GM23338 (cell line): ENCODE measurements around the gene XPO4. TPM values are rescaled to one million over a fixed set of nuclear protein-coding genes. Genes with fewer than 3 reads are reported as not detected.

Experiments used
- ATAC-seq: fragments of 200-7000 bp; cut with Tn5 transposase; 3 replicates; pipeline ENCODE4 v1.9.1; 2020
- DNase-seq: peaks from one replicate; pipeline ENCODE4 v3.0.0-alpha.2; 2015; ENCODE audit warnings: low spot score
- H2AFZ ChIP-seq: fragments of 200-600 bp; sonication (generic); 2 replicates; pipeline ENCODE4 v1.8.0; 2016; ENCODE audit warnings: antibody characterized with exemption, mild to moderate bottlenecking, moderate library complexity
- H3F3A ChIP-seq: fragments of 200-600 bp; sonication (generic); replicated peaks from 2 replicates; pipeline ENCODE4 v1.8.0; 2017; ENCODE audit warnings: antibody characterized with exemption, mixed run types, low read depth
- H3K27ac ChIP-seq: fragments of 200-600 bp; sonication (generic); 2 replicates; pipeline ENCODE4 v1.6.1; 2016; ENCODE audit warnings: low read depth
- H3K27me3 ChIP-seq: fragments of 200-600 bp; sonication (generic); 2 replicates; pipeline ENCODE4 v1.8.0; 2016; ENCODE audit warnings: mild to moderate bottlenecking, mixed run types, moderate library complexity; ENCODE audit not compliant: insufficient read depth
- H3K36me3 ChIP-seq: fragments of 200-600 bp; sonication (generic); 2 replicates; pipeline ENCODE4 v1.8.0; 2016; ENCODE audit warnings: mild to moderate bottlenecking; ENCODE audit not compliant: insufficient read depth
- H3K4me1 ChIP-seq: fragments of 200-600 bp; sonication (generic); 2 replicates; pipeline ENCODE4 v1.8.0; 2016; ENCODE audit warnings: mild to moderate bottlenecking, moderate library complexity; ENCODE audit not compliant: insufficient read depth
- H3K4me2 ChIP-seq: fragments of 200-600 bp; sonication (generic); 2 replicates; pipeline ENCODE4 v1.7.1; 2017; ENCODE audit warnings: mixed run types
- H3K4me3 ChIP-seq: fragments of 200-600 bp; sonication (generic); 2 replicates; pipeline ENCODE4 v1.6.1; 2016; ENCODE audit warnings: mixed run types
- H3K79me2 ChIP-seq: fragments of 200-600 bp; sonication (generic); replicated peaks from 2 replicates; pipeline ENCODE4 v1.8.0; 2017; ENCODE audit warnings: mild to moderate bottlenecking; ENCODE audit not compliant: insufficient read depth
- H3K9me2 ChIP-seq: fragments of 200-600 bp; sonication (generic); 2 replicates; pipeline ENCODE4 v1.8.0; 2017; ENCODE audit not compliant: insufficient read depth
- H4K20me1 ChIP-seq: fragments of 200-600 bp; sonication (generic); replicated peaks from 2 replicates; pipeline ENCODE4 v1.8.0; 2017; ENCODE audit warnings: mild to moderate bottlenecking; ENCODE audit not compliant: insufficient read depth
- H3K27ac Mint-ChIP-seq: 2 replicates; pipeline ENCODE4 v1.8.0; 2020; ENCODE audit warnings: inconsistent platforms, mild to moderate bottlenecking, moderate library complexity, mixed read lengths
- H3K27me3 Mint-ChIP-seq: 3 replicates; pipeline ENCODE4 v1.8.0; 2022; ENCODE audit warnings: low read depth, mild to moderate bottlenecking, moderate library complexity, mixed read lengths, inconsistent platforms; ENCODE audit not compliant: insufficient read depth, poor library complexity
- H3K36me3 Mint-ChIP-seq: 3 replicates; pipeline ENCODE4 v1.8.0; 2021; ENCODE audit warnings: low read depth, mild to moderate bottlenecking, inconsistent platforms, moderate library complexity, mixed read lengths
- H3K4me1 Mint-ChIP-seq: 3 replicates; pipeline ENCODE4 v1.8.0; 2020; ENCODE audit warnings: mild to moderate bottlenecking, inconsistent platforms, mixed read lengths
- H3K4me3 Mint-ChIP-seq: 3 replicates; pipeline ENCODE4 v1.8.0; 2021; ENCODE audit warnings: moderate library complexity, mild to moderate bottlenecking, inconsistent platforms, mixed read lengths
- H3K9me3 Mint-ChIP-seq: 3 replicates; pipeline ENCODE4 v1.8.0; 2020; ENCODE audit warnings: moderate library complexity, mild to moderate bottlenecking, inconsistent platforms, mixed read lengths
- EZH2phosphoT487 ChIP-seq: fragments of 200-600 bp; sonication (generic); IDR thresholded peaks from one replicate; pipeline ENCODE4 v1.8.1; 2018; ENCODE audit warnings: antibody characterized with exemption; ENCODE audit not compliant: unreplicated experiment
- NANOG ChIP-seq: IDR thresholded peaks from 2 replicates; pipeline ENCODE4 v1.6.1; 2016; ENCODE audit warnings: antibody characterized with exemption, borderline replicate concordance
- POLR2AphosphoS5 ChIP-seq: IDR thresholded peaks from 2 replicates; pipeline ENCODE4 v1.6.1; 2016; ENCODE audit warnings: antibody characterized with exemption, low read depth
- STAT1 ChIP-seq: IDR thresholded peaks from one replicate; pipeline ENCODE4 v1.6.1; 2016; ENCODE audit warnings: antibody characterized with exemption; ENCODE audit not compliant: unreplicated experiment
- ZNF331 ChIP-seq: fragments of 250-450 bp; sonication (Bioruptor Pico); IDR thresholded peaks from 2 replicates; pipeline ENCODE4 v1.5.0; 2020; ENCODE audit warnings: low read depth, mild to moderate bottlenecking, moderate library complexity
- ZNF462 ChIP-seq: fragments of 250-450 bp; sonication (Bioruptor Pico); IDR thresholded peaks from 2 replicates; pipeline ENCODE4 v1.5.0; 2020; ENCODE audit warnings: mild to moderate bottlenecking, moderate library complexity
- polyA plus RNA-seq: library from polyadenylated mRNA; unstranded; fragments of >200 nt; fragmentation: Nextera tagmentation; extraction: Ambion mirVana; gene quantifications from 2 replicates; pipeline ENCODE4 v1.2.1, GENCODE V29; 2016
- total RNA-seq: library from RNA; depleted of rRNA; stranded (reverse); fragments of >200 nt; shearing (Covaris generic); gene quantifications from 2 replicates; pipeline ENCODE4 v1.2.3, GENCODE V29; 2014
- TF ChIP-seq, protein P1 (sequence below), 2 experiments: fragments of 200-600 bp in 1 of 2; sonication (generic) in 1 of 2; conservative IDR thresholded peaks; 2 replicates each; pipeline versions ENCODE4 v1.5.1 to v1.6.1; 2016 to 2017; ENCODE audit warnings: antibody characterized with exemption in 2 of 2, low read depth in 2 of 2, mild to moderate bottlenecking in 2 of 2, moderate library complexity in 1 of 2

The XPO4 gene
- total and polyA plus RNA-seq, 2 experiments from 2014 or later: 14.1 to 57.8 TPM

DNA sequence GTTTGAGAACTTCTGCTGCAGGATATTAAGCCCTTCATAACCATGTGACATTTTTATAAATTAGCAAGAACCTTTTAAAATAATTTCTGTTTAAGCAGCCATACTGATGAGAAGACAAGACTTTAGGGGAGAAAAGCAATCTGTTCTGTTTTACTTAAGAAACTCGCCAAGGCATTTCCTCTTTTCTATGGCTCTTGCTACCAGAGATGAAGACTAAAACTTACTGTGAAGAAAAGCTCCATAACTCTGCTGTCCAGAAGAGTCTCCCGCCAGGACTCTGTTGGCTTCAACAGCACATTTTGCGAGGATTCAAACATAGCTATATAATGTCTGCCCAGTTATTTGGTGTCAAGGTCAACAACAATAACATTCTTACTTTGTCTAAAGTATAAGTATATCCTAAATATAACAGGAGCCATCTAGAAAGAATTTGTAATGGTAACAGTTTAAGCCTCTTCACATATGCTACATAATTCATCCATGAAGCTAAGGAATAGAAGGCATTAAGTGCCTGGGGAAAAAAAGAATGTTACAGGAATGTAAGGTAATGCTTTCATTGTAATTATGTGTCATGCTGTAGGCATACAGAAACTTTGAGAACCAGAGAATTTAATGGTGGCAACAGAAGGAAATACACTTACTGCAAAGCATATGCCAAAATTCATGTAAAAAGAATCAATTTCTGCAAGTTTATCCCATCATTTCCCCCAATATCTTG is 75.5 kb downstream of the XPO4 start (continued):
- no peak for TF ChIP-seq ZNF462 (CRISPR knock-in tag)

GRCh38 chr13:20826301-20826700 is 76.2 kb downstream of the XPO4 start:
- Histone ChIP-seq H3K79me2 (peaks cover 22% of the 10 kb centered on the region), H3K36me3 (no peaks in the 10 kb centered on the region), H3K4me1 (peaks cover 18% of the 10 kb centered on the region), H4K20me1 (peaks cover 5% of the 10 kb centered on the region; the same call in 1 of the 2 replicates), H3K27ac (no peak overlapping the region; the same call in 1 of the 2 replicates), H2AFZ (no peak overlapping the region), H3K4me2 (no peak overlapping the region), H3F3A (no peaks in the 10 kb centered on the region), H3K9me2 (no peaks in the 10 kb centered on the region), H3K4me3 (no peak overlapping the region), H3K27me3 (no peaks in the 10 kb centered on the region)
- Mint-ChIP-seq H3K27me3 (no peaks in the 10 kb centered on the region), H3K4me3 (no peak overlapping the region), H3K9me3 (no peaks in the 10 kb centered on the region), H3K27ac (no peak overlapping the region), H3K4me1 (peaks cover 24% of the 10 kb centered on the region), H3K36me3 (no peaks in the 10 kb centered on the region)
- DNase-seq: no peak
- no peak for ATAC-seq
- TF ChIP-seq NANOG: no peak
- TF ChIP-seq POLR2AphosphoS5: no peak
- TF ChIP-seq, protein P1, sequence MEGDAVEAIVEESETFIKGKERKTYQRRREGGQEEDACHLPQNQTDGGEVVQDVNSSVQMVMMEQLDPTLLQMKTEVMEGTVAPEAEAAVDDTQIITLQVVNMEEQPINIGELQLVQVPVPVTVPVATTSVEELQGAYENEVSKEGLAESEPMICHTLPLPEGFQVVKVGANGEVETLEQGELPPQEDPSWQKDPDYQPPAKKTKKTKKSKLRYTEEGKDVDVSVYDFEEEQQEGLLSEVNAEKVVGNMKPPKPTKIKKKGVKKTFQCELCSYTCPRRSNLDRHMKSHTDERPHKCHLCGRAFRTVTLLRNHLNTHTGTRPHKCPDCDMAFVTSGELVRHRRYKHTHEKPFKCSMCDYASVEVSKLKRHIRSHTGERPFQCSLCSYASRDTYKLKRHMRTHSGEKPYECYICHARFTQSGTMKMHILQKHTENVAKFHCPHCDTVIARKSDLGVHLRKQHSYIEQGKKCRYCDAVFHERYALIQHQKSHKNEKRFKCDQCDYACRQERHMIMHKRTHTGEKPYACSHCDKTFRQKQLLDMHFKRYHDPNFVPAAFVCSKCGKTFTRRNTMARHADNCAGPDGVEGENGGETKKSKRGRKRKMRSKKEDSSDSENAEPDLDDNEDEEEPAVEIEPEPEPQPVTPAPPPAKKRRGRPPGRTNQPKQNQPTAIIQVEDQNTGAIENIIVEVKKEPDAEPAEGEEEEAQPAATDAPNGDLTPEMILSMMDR (conservative IDR thresholded peaks at IDR 0.05; ENCODE audit: low read depth in 2 of 2): no peak
- TF ChIP-seq EZH2phosphoT487: no peak
- TF ChIP-seq ZNF331: no peak
- TF ChIP-seq STAT1: no peak
- no peak for TF ChIP-seq ZNF462 (CRISPR knock-in tag)
